BE2C (cell line): ENCODE data around the gene DGLUCY.
"Not testable (repeated sequence)": the region's sequence is repeated elsewhere in the genome, so short reads cannot be mapped to it uniquely, and the experiment has no call there.

Experiments
- DNase-seq: peaks from one replicate; pipeline ENCODE4 v3.0.0-alpha.2; 2020
- H3K27me3 ChIP-seq: fragments of 250-450 bp; sonication (Bioruptor Pico); 2 replicates; pipeline ENCODE4 v1.5.1; 2020; ENCODE audit warnings: mild to moderate bottlenecking
- H3K36me3 ChIP-seq: fragments of 250-450 bp; sonication (Bioruptor Pico); 2 replicates; pipeline ENCODE4 v1.5.1; 2020; ENCODE audit warnings: mild to moderate bottlenecking
- H3K4me1 ChIP-seq: fragments of 250-450 bp; sonication (Bioruptor Pico); 2 replicates; pipeline ENCODE4 v1.5.1; 2020
- H3K4me3 ChIP-seq: 2 replicates; pipeline ENCODE4 v1.5.1; 2011; ENCODE audit warnings: low read depth, low read length
- H3K9me3 ChIP-seq: fragments of 250-450 bp; sonication (Bioruptor Pico); 2 replicates; pipeline ENCODE4 v1.5.1; 2020
- CTCF ChIP-seq: IDR thresholded peaks from 2 replicates; pipeline ENCODE4 v1.5.1; 2012; ENCODE audit warnings: mild to moderate bottlenecking, low read depth, low read length

Gene DGLUCY

GRCh38 chr14:91089958-91090535, 23.8 kb upstream of the DGLUCY start:
- H3K9me3 ChIP-seq: no peaks in the 10 kb centered on the region
- no peak overlapping the region for H3K4me3 ChIP-seq
- TF ChIP-seq CTCF: no peak
- no peaks in the 10 kb centered on the region for H3K4me1 ChIP-seq
- H3K36me3 ChIP-seq: no peaks in the 10 kb centered on the region
- DNase-seq: no peak
- no peaks in the 10 kb centered on the region for H3K27me3 ChIP-seq

GRCh38 chr14:91090743-91091142, 23.1 kb upstream of the DGLUCY start:
- H3K4me3 ChIP-seq: no peak overlapping the region
- no peaks in the 10 kb centered on the region for H3K9me3 ChIP-seq
- H3K4me1 ChIP-seq: no peaks in the 10 kb centered on the region
- DNase-seq: no peak
- no peaks in the 10 kb centered on the region for H3K36me3 ChIP-seq
- TF ChIP-seq CTCF: no peak
- H3K27me3 ChIP-seq: no peaks in the 10 kb centered on the region

GRCh38 chr14:91092073-91092472, 21.8 kb upstream of the DGLUCY start:
- Histone ChIP-seq H3K4me3 (no peak overlapping the region), H3K27me3 (no peaks in the 10 kb centered on the region), H3K9me3 (no peaks in the 10 kb centered on the region), H3K36me3 (no peaks in the 10 kb centered on the region), H3K4me1 (no peaks in the 10 kb centered on the region)
- DNase-seq: no peak
- no peak for TF ChIP-seq CTCF

- not testable (repeated sequence) for H3K4me1 ChIP-seq, H3K9me3 ChIP-seq, DNase-seq, H3K4me3 ChIP-seq, H3K36me3 ChIP-seq, H3K27me3 ChIP-seq
Measured at GRCh38 chr14:91093743-91094472, 20.0 kb upstream of the DGLUCY start.

- Histone ChIP-seq H3K9me3 (no peaks in the 10 kb centered on the region), H3K27me3 (no peaks in the 10 kb centered on the region), H3K4me3 (no peak overlapping the region), H3K36me3 (no peaks in the 10 kb centered on the region), H3K4me1 (no peaks in the 10 kb centered on the region)
- DNase-seq: no peak
- TF ChIP-seq CTCF: no peak
Measured at GRCh38 chr14:91094772-91095171, 19.1 kb upstream of the DGLUCY start.

- Histone ChIP-seq H3K9me3 (no peaks in the 10 kb centered on the region), H3K27me3 (no peaks in the 10 kb centered on the region), H3K4me3 (no peak overlapping the region), H3K4me1 (no peaks in the 10 kb centered on the region), H3K36me3 (no peaks in the 10 kb centered on the region)
- TF ChIP-seq CTCF: no peak
- DNase-seq: no peak
Measured at GRCh38 chr14:91095178-91095577, 18.7 kb upstream of the DGLUCY start.

- not testable (repeated sequence) for H3K9me3 ChIP-seq, DNase-seq
Measured at GRCh38 chr14:91097657-91098056, 16.2 kb upstream of the DGLUCY start.

More at GRCh38 chr14:91097657-91098056, 16.2 kb upstream of the DGLUCY start:
- not testable (repeated sequence) for H3K4me1 ChIP-seq, H3K27me3 ChIP-seq, H3K4me3 ChIP-seq, H3K36me3 ChIP-seq
